GM18951 (cell line): ENCODE data around the gene LMX1A.

Experiments
- POLR2A ChIP-seq: IDR thresholded peaks from 4 replicates; pipeline ENCODE4 v1.6.1; 2011; ENCODE audit warnings: mild to moderate bottlenecking; ENCODE audit not compliant: insufficient read length, insufficient read depth; ENCODE audit errors: extremely low read depth
- in situ Hi-C: fragments of 300-500 bp; cut with MboI; formaldehyde crosslinking; loops from one replicate; pipeline ENCODE4 v1.12.0; 2022; ENCODE audit warnings: low sequenced_read_pairs, mixed read lengths, inconsistent platforms; ENCODE audit not compliant: unreplicated experiment

Gene LMX1A

DNA sequence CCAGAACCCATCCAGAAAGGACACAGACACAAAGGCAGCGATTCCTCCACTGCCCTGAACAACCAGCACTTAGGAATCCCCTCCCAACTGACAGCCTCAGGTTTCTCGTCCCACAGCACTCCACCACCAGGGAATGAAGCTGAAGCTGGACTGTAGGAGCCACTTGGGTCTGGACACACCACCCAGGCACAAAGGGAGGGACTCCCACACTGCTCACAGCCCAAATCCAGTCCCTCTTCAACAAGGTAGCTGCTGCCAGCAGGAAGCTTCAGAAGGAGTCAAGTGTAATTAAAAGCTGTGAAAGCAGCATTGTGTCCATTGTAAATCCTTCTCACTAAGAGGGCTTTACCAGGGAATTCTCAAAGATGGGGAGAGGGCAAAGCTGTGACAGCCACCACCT, 29.0 kb downstream of the LMX1A start:
- no peak for TF ChIP-seq POLR2A
- in situ Hi-C loops, result no loop called here

DNA sequence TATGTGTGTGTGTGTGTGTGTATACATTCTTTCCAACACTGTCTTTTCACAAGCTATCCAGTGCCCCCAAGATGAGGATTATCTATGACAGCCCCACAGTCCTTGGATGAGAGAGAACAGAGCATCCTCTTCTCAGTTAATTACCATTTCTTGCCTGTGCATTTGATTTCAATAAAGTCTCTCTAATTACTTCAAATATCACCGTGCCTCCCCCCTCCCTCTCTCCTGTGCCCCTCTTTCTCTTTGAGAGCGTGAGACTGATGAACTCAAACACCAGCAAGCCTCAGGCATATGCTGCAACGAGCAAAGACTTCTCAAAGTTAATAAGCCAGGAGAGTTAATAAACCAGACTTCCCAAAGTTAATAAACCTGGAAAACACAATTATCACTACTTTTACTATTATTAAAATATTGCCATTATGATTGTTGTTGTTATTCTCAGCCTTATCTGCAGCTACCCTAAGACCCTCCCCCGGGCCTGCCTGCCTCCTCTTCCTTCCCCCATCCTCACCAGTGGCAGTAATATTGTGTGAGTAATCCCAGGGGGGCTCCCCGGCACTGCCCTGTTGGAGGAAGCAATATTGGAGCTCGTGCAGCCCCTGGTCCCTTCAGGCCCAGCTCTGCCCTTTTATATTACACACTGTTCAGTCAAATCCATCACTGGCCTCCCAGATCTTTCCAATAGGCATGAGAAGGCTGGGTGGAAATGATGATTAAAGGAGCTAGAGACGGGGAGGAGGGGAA, 30.9 kb downstream of the LMX1A start:
- TF ChIP-seq POLR2A, result no peak
- in situ Hi-C loops, result no loop called here

DNA sequence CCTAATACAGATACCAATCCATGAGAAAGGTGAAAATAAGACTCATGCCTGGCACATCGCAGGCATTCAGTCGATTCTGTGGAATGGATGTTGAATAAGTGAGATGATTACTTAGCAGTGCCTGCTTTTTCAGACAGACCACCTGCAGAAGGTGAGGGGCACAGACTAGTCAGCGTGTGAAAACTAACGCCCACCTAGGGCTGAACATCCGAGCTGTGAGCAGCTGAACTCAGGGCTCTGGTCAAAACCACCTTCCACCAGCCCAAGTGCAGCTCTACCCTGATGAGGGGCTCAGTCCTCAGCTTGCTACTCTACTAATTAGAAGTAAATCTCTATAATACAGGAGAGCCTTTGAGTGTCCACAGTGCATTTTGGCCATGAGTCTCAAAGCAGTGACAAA, 32.5 kb downstream of the LMX1A start:
- no peak for TF ChIP-seq POLR2A
- in situ Hi-C loops, result no loop called here

DNA sequence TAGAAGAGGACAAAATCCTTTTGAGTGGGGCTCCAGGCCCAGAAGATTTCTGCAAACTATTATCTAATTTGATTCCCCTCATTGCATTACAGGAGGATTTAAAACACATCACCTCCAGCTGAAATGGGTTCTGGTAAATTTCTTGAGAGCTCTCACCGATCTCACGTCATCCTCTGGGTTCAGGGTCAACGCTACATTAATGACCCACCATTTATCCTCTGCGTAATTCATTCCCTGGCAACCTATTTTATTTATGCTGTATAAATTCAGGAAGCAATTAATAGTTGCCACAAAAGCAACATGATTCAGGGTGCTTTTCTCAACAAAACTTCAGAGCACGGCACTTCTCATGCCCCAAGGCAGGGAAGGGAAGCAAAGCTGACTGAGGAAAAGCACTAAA, 38.9 kb downstream of the LMX1A start:
- in situ Hi-C loops, result no loop called here
- TF ChIP-seq POLR2A, result no peak

DNA sequence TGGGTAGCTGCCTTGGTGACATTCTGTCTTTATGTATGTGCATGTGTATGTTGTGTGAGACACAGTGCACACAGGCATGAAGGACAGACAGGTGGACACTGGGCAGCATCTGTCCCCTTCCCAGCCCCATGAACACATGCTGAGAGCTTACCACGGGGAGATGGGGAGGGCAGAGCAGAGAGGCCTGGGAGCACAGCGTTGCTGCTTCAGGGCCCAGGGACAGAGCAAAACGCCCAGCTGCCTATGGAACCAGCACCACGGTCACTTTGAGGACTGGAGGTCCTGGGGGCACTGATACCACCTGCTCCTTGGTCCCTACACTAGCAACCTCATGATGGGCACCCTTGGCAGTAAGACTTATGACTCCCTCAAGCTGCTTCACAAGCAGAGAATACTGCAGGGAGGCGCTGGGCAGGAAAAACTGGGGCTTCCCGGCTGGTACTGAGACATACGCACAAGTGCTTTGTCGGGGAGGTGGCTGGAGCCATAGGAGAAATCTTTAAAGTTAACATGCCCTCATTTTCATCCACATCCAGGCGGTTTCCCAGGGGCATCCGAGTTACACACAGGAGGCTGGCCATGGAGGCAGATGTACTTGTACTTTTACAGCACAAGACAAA, 40.3 kb downstream of the LMX1A start:
- in situ Hi-C loops, result no loop called here
- TF ChIP-seq POLR2A, result no peak

DNA sequence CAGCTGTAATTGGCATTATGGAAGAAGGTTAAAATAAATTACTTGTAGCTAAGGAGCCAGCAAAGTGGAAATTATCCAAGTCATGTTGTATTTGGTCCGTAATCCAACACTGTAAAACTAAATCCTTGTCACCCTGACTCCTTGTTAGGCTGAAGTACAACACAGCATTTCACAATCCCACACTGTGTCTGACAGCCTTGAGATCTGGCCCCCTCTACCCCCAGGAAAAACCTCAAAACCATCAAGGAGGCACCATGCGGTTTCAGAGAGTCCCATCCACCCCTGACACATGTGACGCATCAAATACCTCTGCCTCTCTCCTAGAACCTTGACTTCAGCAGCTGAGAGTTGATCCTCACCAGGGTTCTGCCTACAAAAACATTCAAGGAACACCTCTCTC, 41.0 kb downstream of the LMX1A start:
- no peak for TF ChIP-seq POLR2A
- in situ Hi-C loops, result no loop called here

DNA sequence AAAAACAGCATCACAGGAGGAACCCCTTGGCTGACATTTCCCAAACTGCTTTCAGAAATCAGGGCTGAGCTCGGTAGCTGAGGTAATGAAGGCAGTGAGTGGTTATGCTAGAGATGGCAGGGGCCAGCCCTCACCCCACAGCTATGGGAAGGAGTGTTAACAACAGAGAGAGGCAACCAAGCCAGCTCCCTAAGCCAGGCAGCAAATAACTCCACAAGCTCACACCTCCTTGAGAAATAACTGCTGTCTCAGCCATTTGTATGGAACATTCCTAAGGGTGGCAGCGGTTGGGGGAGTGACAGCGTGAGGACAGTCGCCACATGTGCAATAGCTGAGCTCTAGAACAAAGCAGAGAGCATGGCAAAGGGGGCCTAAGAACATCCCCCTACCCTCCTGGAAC, 42.6 kb downstream of the LMX1A start:
- in situ Hi-C loops, result no loop called here
- TF ChIP-seq POLR2A, result no peak

DNA sequence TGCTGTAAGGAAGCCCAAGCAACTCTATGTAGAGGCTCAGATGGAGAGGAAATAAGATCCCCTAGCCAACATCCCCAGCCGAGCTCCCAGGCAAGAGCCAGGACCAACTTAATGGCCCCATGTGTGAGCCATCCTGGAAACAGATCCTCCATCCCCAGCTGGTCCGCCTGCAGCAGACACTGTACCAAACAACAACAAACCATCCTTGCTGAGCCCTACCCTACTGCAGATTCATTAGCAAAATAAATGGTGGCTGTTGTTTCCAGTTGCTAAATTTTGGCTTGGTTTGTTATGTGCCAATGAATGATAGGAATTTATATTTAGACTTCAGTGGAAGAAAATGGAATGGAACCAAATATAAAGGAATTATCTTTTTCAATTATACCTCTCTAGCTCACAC, 43.9 kb downstream of the LMX1A start:
- no peak for TF ChIP-seq POLR2A
- in situ Hi-C loops, result no loop called here

DNA sequence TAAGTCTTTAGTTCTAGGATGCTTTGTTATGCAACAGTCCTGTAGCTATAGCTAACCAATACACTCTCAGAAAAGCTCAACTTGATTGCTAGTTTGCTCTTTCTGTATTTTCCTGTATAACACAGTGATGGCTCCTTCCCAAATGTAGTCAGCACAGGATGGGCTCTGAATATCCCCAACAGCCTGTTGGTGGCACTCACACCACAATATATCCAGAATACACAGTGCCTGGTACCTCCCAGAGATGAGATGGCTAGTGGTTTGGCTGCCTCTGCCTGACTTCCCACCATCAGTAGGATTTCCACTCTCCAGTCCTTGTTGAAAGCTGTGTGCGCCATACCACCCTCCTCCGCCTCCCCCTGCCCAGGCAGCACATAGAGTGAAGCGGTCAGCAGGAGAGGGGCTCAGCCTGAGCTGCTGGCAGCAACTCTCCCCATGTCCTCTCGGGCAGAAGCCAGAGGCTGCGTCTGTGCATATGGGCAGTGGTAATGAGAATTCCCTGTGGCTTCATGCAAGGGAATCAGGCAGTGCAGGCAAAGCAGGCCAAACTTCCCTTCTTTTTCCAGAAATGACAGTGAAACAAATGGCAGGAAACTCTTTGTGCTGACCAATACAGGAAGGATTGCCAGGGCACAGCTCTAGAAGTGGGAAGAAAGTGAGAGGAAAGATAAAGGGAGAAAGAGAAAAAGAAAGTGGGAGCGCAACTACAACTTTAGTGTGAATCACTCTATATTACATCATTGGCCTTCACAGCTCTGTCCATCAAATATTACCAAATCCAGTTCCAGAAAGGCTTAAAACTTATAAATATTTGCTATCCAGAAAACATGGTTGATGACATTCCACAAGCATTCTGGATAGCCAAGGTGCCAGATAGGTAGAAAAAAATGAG, 49.7 kb downstream of the LMX1A start:
- TF ChIP-seq POLR2A, result no peak
- in situ Hi-C loops, result no loop called here

DNA sequence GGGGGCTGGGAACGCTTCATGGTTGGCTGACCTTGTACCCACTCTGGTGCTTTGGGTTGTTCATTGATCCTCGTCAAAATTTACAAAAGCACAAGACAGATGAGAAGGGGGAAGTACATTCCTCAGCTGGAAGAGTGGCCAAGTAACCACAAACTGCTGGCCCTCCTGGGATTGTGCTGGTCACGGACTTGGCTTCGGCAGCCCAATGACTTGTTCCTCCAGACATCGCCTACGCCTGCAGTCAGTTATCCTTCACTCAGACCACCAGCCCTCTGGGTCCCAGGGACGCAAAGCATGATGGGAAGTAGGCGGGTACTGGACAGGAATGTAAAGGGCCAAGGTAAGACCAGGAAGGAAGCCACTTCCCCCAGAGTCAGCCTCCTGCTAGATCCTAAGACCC, 53.1 kb downstream of the LMX1A start:
- TF ChIP-seq POLR2A, result no peak
- in situ Hi-C loops, result no loop called here

DNA sequence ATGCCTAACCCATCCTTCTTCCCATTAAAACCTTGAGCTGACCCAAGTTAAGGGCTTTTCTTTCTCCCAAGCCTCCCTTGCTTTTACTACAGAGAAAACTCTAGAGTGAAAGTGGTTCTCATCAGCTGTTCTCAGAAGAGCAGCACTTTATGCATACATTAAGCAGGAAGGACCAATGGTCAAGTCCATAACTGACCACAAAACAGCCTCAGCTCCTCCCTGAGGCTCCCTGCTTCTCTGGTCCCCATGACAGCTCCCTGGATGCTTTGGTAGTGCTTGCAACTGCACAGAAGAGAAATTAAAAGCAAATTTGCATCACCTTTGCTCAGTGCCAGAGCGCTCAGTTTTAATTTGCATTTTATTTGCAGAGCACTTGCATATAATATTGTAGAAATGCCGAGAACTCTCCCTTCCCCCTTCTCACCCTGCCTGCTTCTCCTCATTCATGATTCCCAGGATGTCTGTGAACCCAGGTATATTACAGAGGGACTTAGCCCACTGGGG, 56.1 kb downstream of the LMX1A start:
- TF ChIP-seq POLR2A, result no peak
- in situ Hi-C loops, result no loop called here

DNA sequence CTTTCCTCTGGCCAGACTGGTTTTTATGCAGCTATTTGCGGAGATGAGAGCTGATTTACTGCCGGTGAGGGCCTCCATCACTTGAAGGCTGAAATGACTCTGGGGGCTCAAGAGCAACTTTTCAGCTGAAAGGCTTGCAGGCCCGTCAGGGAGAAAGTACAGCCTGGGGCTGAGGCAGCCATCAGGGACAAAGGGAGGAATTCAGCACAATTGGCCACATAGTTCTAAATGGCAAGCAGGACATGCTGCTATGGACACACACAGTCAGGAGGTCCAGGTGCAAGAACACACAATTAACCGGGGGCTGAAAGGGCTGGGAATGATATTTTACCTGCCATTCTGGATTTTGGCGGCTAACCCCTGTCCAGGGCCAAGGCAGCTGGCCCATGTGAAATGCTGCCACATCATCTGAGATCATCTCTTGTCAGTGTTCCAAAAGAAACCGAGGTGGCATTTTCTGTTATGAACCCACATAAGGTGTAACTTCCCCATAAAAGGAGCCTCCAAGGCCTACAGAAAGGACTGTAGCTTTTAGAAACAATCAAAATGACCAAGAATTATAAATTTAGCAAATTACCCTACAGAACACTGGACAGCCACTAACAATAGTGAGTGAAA, 58.2 kb downstream of the LMX1A start:
- no peak for TF ChIP-seq POLR2A
- in situ Hi-C loops, result no loop called here

DNA sequence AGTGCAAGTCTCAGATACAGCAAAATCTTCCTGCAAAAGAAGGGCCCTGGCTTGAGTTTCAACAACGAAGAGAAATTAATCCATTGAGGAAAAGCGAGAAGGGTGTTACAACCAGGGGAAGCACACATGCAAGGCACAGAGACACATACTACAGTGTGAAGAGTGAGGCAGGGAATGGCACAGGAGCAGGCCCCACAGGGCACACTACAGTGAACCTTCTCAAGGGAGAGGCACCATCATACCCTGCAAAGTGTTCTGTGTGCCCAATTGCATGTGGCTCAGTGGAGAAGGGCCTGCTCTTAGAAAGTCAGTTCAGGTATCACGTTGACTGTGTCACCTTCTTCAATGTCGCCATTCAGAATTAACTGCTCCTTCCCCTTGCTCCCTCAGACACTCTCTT, 60.3 kb downstream of the LMX1A start:
- TF ChIP-seq POLR2A, result no peak
- in situ Hi-C loops, result no loop called here
